Measurements from ENCODE around the gene BTBD6. TPM values are rescaled to one million over a fixed set of nuclear protein-coding genes. Genes with fewer than 3 reads are reported as not detected.

Gene BTBD6
- polyA plus RNA-seq, 4 donors = 33.2 to 39.3 (median 35.7) TPM

GRCh38 chr14:105210266-105211025 is 37.9 kb upstream of the BTBD6 start:
- no peak for DNase-seq (ENCODE audit: low read depth in 4 of 4, low spot score in 3 of 4)

GRCh38 chr14:105211086-105211757 is 37.1 kb upstream of the BTBD6 start:
- DNase-seq (ENCODE audit: low read depth in 4 of 4, low spot score in 3 of 4) = no peak

GRCh38 chr14:105211758-105212089 is 36.6 kb upstream of the BTBD6 start:
- no peak for DNase-seq (ENCODE audit: low read depth in 4 of 4, low spot score in 3 of 4)

- DNase-seq (ENCODE audit: low read depth in 4 of 4, low spot score in 3 of 4) = no peak
These were observed 35.6 kb upstream of the BTBD6 start for GRCh38 chr14:105212541-105213300.

- no peak for DNase-seq (ENCODE audit: low read depth in 4 of 4, low spot score in 3 of 4)
These were observed 35.0 kb upstream of the BTBD6 start for GRCh38 chr14:105213361-105213760.

- DNase-seq (ENCODE audit: low read depth in 4 of 4, low spot score in 3 of 4) = no peak
These were observed 33.9 kb upstream of the BTBD6 start for GRCh38 chr14:105214324-105214915.

DNA sequence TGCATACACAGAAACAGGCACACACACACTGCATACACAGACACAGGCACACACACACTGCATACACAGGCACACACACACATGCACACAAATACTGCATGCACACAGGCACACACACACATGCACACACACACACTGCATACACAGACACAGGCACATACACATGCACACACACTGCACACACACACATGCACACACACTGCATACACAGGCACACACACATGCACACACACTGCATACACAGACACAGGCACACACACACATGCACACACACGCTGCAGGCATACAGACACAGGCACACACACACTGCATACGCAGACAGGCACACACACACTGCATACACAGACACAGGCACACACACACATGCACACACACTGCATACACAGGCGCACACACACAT is 32.7 kb upstream of the BTBD6 start:
- DNase-seq (ENCODE audit: low read depth in 4 of 4, low spot score in 3 of 4) = no peak

- no peak for DNase-seq (ENCODE audit: low read depth in 4 of 4, low spot score in 3 of 4)
These were observed 31.7 kb upstream of the BTBD6 start for GRCh38 chr14:105216490-105217247.

GRCh38 chr14:105217774-105218173 is 30.6 kb upstream of the BTBD6 start:
- DNase-seq (ENCODE audit: low read depth in 4 of 4, low spot score in 3 of 4) = no peak

DNA sequence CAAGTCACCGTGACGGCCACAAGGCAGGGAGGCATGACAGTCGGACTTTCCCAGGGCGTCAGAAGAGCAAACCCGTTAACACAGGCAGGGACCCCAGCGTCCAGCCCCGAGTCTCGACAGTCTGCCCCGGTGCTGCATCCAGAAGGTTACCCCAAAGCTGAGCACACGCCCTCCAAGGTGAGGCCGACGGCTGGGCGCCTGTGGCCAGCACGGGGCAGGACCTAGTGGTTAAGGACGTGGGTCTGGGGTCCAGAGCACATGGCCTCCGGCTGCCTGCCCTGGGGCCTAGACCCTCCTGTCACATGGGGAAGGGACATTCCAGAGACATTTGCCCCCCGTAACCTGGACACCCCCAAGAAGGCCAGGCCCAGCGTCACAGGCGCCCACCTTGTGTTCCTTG is 29.7 kb upstream of the BTBD6 start:
- no peak for DNase-seq (ENCODE audit: low read depth in 4 of 4, low spot score in 3 of 4)

DNA sequence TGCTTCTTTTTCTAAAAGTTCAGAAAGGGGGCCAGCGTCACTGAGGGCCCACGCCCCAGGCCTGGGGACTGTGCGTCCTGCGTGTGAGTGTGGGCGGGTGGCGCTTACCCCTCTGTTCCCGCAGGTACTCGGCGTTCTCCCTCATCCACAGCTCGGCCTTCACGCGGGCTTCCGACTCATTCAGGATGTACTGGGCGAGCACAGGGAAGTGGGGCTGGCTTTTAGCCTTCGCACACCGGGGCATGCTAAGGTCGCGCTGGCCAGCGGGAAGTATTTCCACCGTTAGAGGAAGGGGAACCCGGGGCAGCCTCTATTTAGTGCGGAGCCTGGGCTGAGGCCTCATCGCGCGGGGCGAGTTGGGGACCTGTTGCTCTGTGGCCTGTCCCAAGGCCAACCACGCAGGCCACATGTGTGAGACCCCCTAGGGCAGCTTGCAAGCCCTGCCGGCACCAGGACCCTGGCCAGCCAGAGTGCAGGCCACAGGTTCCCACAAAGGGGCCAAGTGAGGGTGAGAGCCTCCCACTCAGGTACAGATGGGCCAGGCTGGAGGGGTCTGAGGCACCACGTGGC is 29.2 kb upstream of the BTBD6 start:
- no peak for DNase-seq (ENCODE audit: low read depth in 4 of 4, low spot score in 3 of 4)

GRCh38 chr14:105219753-105220152 is 28.6 kb upstream of the BTBD6 start:
- no peak for DNase-seq (ENCODE audit: low read depth in 4 of 4, low spot score in 3 of 4)

- DNase-seq (ENCODE audit: low read depth in 4 of 4, low spot score in 3 of 4) = no peak
These were observed 27.4 kb upstream of the BTBD6 start for GRCh38 chr14:105220699-105221597.

GRCh38 chr14:105221598-105222178 is 26.6 kb upstream of the BTBD6 start:
- no peak for DNase-seq (ENCODE audit: low read depth in 4 of 4, low spot score in 3 of 4)

DNA sequence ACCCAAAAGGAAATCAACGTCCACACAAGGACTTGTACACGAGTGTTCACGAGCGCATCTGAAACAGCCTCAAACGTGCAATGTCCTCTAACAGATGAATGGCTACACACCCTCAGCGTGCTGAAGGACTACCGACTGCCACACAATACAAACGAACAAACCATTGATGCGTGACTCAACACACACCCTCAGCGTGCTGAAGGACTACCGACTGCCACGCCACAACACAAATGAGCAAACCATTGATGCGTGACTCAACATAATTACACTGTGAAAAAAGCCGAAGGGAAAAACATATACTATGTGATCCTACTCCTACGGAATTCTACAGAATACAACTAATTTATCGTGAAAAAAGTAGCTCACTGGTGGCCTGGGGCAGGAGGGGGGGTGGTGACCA is 25.1 kb upstream of the BTBD6 start:
- DNase-seq (ENCODE audit: low read depth in 4 of 4, low spot score in 3 of 4) = no peak

GRCh38 chr14:105223770-105224544 is 24.4 kb upstream of the BTBD6 start:
- no peak for DNase-seq (ENCODE audit: low read depth in 4 of 4, low spot score in 3 of 4)

DNA sequence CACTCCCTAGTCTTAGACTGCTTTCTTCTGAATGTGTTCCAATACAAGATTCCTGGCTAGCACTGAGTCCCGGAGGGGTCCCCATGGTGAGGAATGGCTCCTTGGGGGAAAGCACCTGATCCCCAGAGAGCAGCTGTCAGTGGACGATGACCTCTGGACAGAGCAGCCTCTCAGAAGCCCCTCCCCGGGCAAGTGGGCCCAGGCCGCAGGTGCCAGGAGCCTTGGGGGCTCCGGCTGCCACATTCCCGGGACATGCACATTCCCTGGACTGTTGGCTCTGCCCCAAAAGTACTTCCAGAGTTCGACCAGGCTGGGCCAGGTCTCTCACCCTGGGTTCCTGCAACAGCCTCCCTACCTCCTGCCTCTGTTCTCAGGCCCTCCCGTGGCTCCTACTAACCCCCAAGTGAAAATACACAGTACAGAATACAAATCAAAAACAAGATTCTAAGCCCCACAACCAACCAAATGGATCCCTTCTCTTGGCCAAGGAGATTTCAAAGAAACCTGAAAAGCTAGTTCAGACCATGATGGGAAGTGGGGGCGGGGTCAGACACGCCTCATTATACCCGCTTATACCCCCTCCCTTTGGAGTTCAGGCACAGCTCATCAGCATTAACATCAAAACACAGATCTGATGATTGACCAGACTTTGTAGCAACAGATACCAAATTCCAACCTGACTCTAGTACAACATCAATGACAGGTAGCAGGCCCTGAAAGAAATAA is 23.3 kb upstream of the BTBD6 start:
- DNase-seq (ENCODE audit: low read depth in 4 of 4, low spot score in 3 of 4) = no peak

All from left renal pelvis (tissue), 4 donors.